MM.1S (cell line): ENCODE results near the gene FANCC.

ENCODE experiments used
- DNase-seq: peaks from one replicate; pipeline ENCODE4 v3.0.0-alpha.2; 2015
- H2AFZ ChIP-seq: fragments of 300-600 bp; sonication (generic); 2 replicates; pipeline ENCODE4 v1.6.0; 2016; ENCODE audit warnings: antibody characterized with exemption, low read length
- H3F3A ChIP-seq: fragments of 300-600 bp; sonication (generic); 2 replicates; pipeline ENCODE4 v1.6.1; 2016; ENCODE audit warnings: mild to moderate bottlenecking, antibody characterized with exemption, low read length, moderate library complexity, mixed read lengths; ENCODE audit not compliant: insufficient read depth
- H3K27ac ChIP-seq: fragments of 300-600 bp; sonication (generic); 2 replicates; pipeline ENCODE4 v1.5.1; 2016; ENCODE audit warnings: mild to moderate bottlenecking, low read length
- H3K27me3 ChIP-seq: fragments of 300-600 bp; sonication (generic); replicated peaks from 2 replicates; pipeline ENCODE4 v1.6.0; 2016; ENCODE audit warnings: low read length; ENCODE audit not compliant: insufficient read depth
- H3K36me3 ChIP-seq: fragments of 300-600 bp; sonication (generic); replicated peaks from 2 replicates; pipeline ENCODE4 v1.6.1; 2016; ENCODE audit warnings: mild to moderate bottlenecking, low read length, mixed read lengths; ENCODE audit not compliant: insufficient read depth
- H3K4me1 ChIP-seq: fragments of 300-600 bp; sonication (generic); 2 replicates; pipeline ENCODE4 v1.6.1; 2016; ENCODE audit warnings: low read length, mixed read lengths
- H3K4me2 ChIP-seq: fragments of 300-600 bp; sonication (generic); 2 replicates; pipeline ENCODE4 v1.6.0; 2016; ENCODE audit warnings: low read depth, low read length
- H3K4me3 ChIP-seq: fragments of 300-600 bp; sonication (generic); 2 replicates; pipeline ENCODE4 v1.5.1; 2016; ENCODE audit warnings: low read length, mixed read lengths
- H3K79me2 ChIP-seq: fragments of 300-600 bp; sonication (generic); 2 replicates; pipeline ENCODE4 v1.6.1; 2016; ENCODE audit warnings: mixed run types, low read length, mixed read lengths
- H3K9ac ChIP-seq: fragments of 300-600 bp; sonication (generic); 2 replicates; pipeline ENCODE4 v1.6.1; 2016; ENCODE audit warnings: low read length, mixed read lengths
- H3K9me2 ChIP-seq: fragments of 300-600 bp; sonication (generic); replicated peaks from 2 replicates; pipeline ENCODE4 v1.6.1; 2016; ENCODE audit warnings: mild to moderate bottlenecking, low read length, mixed read lengths; ENCODE audit not compliant: insufficient read depth
- H3K9me3 ChIP-seq: fragments of 300-600 bp; sonication (generic); replicated peaks from 2 replicates; pipeline ENCODE4 v1.6.1; 2016; ENCODE audit warnings: mild to moderate bottlenecking, low read length, mixed read lengths; ENCODE audit not compliant: insufficient read depth
- H4K20me1 ChIP-seq: fragments of 300-600 bp; sonication (generic); 2 replicates; pipeline ENCODE4 v1.6.1; 2016; ENCODE audit warnings: mild to moderate bottlenecking, low read length, moderate library complexity, mixed read lengths; ENCODE audit not compliant: insufficient read depth
- CTCF ChIP-seq: fragments of 300-600 bp; sonication (generic); IDR thresholded peaks from 2 replicates; pipeline ENCODE4 v1.5.1; 2016; ENCODE audit warnings: antibody characterized with exemption, low read length, mixed read lengths
- EZH2 ChIP-seq: fragments of 300-600 bp; sonication (generic); optimal IDR thresholded peaks from 2 replicates; pipeline ENCODE3; 2017; ENCODE audit warnings: low read depth, mild to moderate bottlenecking, antibody characterized with exemption, low read length, mixed read lengths
- EZH2phosphoT487 ChIP-seq: fragments of 300-600 bp; sonication (generic); IDR thresholded peaks from 2 replicates; pipeline ENCODE4 v1.6.1; 2018; ENCODE audit warnings: antibody characterized with exemption, low read length

Gene FANCC

GRCh38 chr9:95095641-95096355, 221.7 kb downstream of the FANCC start:
- H3K4me1 ChIP-seq, result no peaks in the 10 kb centered on the region

GRCh38 chr9:95094002-95094401, 223.5 kb downstream of the FANCC start:
- Histone ChIP-seq H2AFZ (no peak overlapping the region), H3K9me2 (no peaks in the 10 kb centered on the region), H3K9me3 (no peaks in the 10 kb centered on the region), H3F3A (no peaks in the 10 kb centered on the region), H3K4me3 (no peak overlapping the region), H3K27ac (no peak overlapping the region), H3K36me3 (no peaks in the 10 kb centered on the region), H3K27me3 (no peaks in the 10 kb centered on the region), H3K4me2 (no peak overlapping the region), H3K9ac (no peak overlapping the region), H4K20me1 (no peaks in the 10 kb centered on the region), H3K4me1 (no peaks in the 10 kb centered on the region), H3K79me2 (no peaks in the 10 kb centered on the region)
- DNase-seq, result no peak
- TF ChIP-seq CTCF, result no peak
- TF ChIP-seq EZH2phosphoT487, result no peak
- TF ChIP-seq EZH2, result no peak

More at GRCh38 chr9:95095641-95096355, 221.7 kb downstream of the FANCC start:
- Histone ChIP-seq H3K4me2 (no peak overlapping the region), H3K4me3 (no peak overlapping the region), H3F3A (no peaks in the 10 kb centered on the region), H3K9me2 (no peaks in the 10 kb centered on the region), H3K27ac (no peak overlapping the region), H3K9me3 (no peaks in the 10 kb centered on the region), H3K27me3 (no peaks in the 10 kb centered on the region), H3K79me2 (no peaks in the 10 kb centered on the region), H4K20me1 (no peaks in the 10 kb centered on the region), H2AFZ (no peak overlapping the region), H3K36me3 (no peaks in the 10 kb centered on the region), H3K9ac (no peak overlapping the region)
- TF ChIP-seq EZH2phosphoT487, result no peak
- TF ChIP-seq CTCF, result no peak
- no peak for TF ChIP-seq EZH2
- DNase-seq, result no peak

- Histone ChIP-seq H3K27ac (no peak overlapping the region), H3K4me3 (no peak overlapping the region), H2AFZ (no peak overlapping the region), H3K4me2 (no peak overlapping the region), H3K4me1 (no peaks in the 10 kb centered on the region), H3K9me2 (no peaks in the 10 kb centered on the region), H4K20me1 (no peaks in the 10 kb centered on the region), H3K36me3 (no peaks in the 10 kb centered on the region), H3K79me2 (no peaks in the 10 kb centered on the region), H3K9me3 (no peaks in the 10 kb centered on the region), H3F3A (no peaks in the 10 kb centered on the region), H3K9ac (no peak overlapping the region), H3K27me3 (no peaks in the 10 kb centered on the region)
- no peak for DNase-seq
- TF ChIP-seq EZH2 (no peak), EZH2phosphoT487 (no peak), CTCF (no peak)
These were observed 223.9 kb downstream of the FANCC start for GRCh38 chr9:95093586-95093985.
